Esophagus muscularis mucosa (tissue), 4 donors: ENCODE measurements around the gene TUFT1.

Experiments used
- EP300 ChIP-seq: sonication (generic); formaldehyde crosslinking; IDR thresholded peaks from one replicate; pipeline ENCODE4 v1.6.1; 2017; ENCODE audit warnings: antibody characterized with exemption
- POLR2A ChIP-seq: fragments of 450-650 bp; IDR thresholded peaks from one replicate; pipeline ENCODE4 v1.6.1; 2017; ENCODE audit warnings: antibody characterized with exemption, moderate library complexity, mild to moderate bottlenecking, low read depth
- POLR2AphosphoS5 ChIP-seq, 2 donors: sonication (generic); formaldehyde crosslinking; IDR thresholded peaks; one replicate each; pipeline ENCODE4 v1.6.1; 2017; ENCODE audit warnings: antibody characterized with exemption in 2 of 2
- TF ChIP-seq, protein P1 (sequence below), 3 experiments: fragments of 200-600 bp in 2 of 3; fragments of 450-650 bp in 1 of 3; sonication (generic) in 2 of 3; IDR thresholded peaks; one replicate each; pipeline ENCODE4 v1.5.1; 2017 to 2019; ENCODE audit warnings: antibody characterized with exemption in 3 of 3, mild to moderate bottlenecking in 2 of 3, moderate library complexity in 1 of 3

DNA sequence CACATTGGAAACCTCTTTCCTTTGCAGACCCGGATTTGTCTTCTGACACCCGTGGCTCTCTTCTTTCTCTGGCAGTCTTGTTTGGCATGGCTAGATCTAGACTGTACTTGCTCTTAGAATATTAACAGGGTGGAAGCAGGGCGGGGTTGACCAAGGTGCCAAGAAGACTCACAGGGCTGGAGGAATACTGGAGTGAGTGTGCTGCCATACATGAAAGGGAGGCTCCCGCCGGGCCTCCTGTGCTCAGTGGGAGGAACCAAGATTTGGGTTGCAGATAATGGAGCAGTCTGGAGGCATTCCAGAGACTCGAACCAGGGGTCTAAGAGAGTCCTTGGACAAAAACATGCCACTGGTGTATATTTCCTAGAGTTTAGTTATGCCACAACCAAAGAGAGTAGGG, 44.2 kb downstream of the TUFT1 start:
- TF ChIP-seq, protein P1, sequence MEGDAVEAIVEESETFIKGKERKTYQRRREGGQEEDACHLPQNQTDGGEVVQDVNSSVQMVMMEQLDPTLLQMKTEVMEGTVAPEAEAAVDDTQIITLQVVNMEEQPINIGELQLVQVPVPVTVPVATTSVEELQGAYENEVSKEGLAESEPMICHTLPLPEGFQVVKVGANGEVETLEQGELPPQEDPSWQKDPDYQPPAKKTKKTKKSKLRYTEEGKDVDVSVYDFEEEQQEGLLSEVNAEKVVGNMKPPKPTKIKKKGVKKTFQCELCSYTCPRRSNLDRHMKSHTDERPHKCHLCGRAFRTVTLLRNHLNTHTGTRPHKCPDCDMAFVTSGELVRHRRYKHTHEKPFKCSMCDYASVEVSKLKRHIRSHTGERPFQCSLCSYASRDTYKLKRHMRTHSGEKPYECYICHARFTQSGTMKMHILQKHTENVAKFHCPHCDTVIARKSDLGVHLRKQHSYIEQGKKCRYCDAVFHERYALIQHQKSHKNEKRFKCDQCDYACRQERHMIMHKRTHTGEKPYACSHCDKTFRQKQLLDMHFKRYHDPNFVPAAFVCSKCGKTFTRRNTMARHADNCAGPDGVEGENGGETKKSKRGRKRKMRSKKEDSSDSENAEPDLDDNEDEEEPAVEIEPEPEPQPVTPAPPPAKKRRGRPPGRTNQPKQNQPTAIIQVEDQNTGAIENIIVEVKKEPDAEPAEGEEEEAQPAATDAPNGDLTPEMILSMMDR (IDR thresholded peaks at IDR 0.05), result no peak
- TF ChIP-seq POLR2AphosphoS5 (IDR thresholded peaks at IDR 0.05) (no peak), POLR2A (no peak), EP300 (no peak)
